H9 (cell line): Measurements from ENCODE around the gene HYAL4. TPM values are rescaled to one million over a fixed set of nuclear protein-coding genes. Genes with fewer than 3 reads are reported as not detected.

Experiments
- DNase-seq: peaks from one replicate; pipeline ENCODE4 v3.0.0-alpha.2; 2017
- H2AFZ ChIP-seq: one replicate; pipeline ENCODE4 v1.6.1; 2013; ENCODE audit warnings: mild to moderate bottlenecking, low read length, control low read depth, moderate library complexity
- H2AK5ac ChIP-seq: 2 replicates; pipeline ENCODE4 v1.6.1; 2013; ENCODE audit warnings: low read length, control low read depth, mixed read lengths; ENCODE audit not compliant: insufficient read length
- H2BK120ac ChIP-seq: one replicate; pipeline ENCODE4 v1.6.1; 2013; ENCODE audit warnings: low read depth, mild to moderate bottlenecking, low read length, control low read depth, inconsistent platforms; ENCODE audit not compliant: poor library complexity, severe bottlenecking
- H2BK12ac ChIP-seq: 2 replicates; pipeline ENCODE4 v1.6.1; 2013; ENCODE audit warnings: low read length, control low read depth, mixed read lengths, low read depth; ENCODE audit not compliant: insufficient read length
- H2BK15ac ChIP-seq: 2 replicates; pipeline ENCODE4 v1.6.1; 2013; ENCODE audit warnings: low read depth, low read length, control low read depth
- H2BK20ac ChIP-seq: one replicate; pipeline ENCODE4 v1.6.1; 2013; ENCODE audit warnings: low read depth, mild to moderate bottlenecking, low read length, control low read depth, inconsistent platforms; ENCODE audit not compliant: poor library complexity, severe bottlenecking
- H2BK5ac ChIP-seq: 2 replicates; pipeline ENCODE4 v1.6.1; 2013; ENCODE audit warnings: low read length, control low read depth, mixed read lengths; ENCODE audit not compliant: insufficient read length
- H3K14ac ChIP-seq: 2 replicates; pipeline ENCODE4 v1.6.1; 2013; ENCODE audit warnings: low read length, control low read depth; ENCODE audit not compliant: insufficient read depth
- H3K18ac ChIP-seq: 2 replicates; pipeline ENCODE4 v1.6.1; 2013; ENCODE audit warnings: low read depth, mild to moderate bottlenecking, mixed read lengths, low read length, control low read depth; ENCODE audit not compliant: insufficient read length
- H3K23ac ChIP-seq: 2 replicates; pipeline ENCODE4 v1.6.1; 2013; ENCODE audit warnings: low read length, control low read depth, mixed read lengths, low read depth; ENCODE audit not compliant: insufficient read length
- H3K23me2 ChIP-seq: 2 replicates; pipeline ENCODE4 v1.6.1; 2013; ENCODE audit warnings: low read depth, mild to moderate bottlenecking, mixed read lengths, low read length, control low read depth; ENCODE audit not compliant: insufficient read length, poor library complexity, severe bottlenecking
- H3K27ac ChIP-seq: 2 replicates; pipeline ENCODE4 v1.5.1; 2013; ENCODE audit warnings: low read length, control low read depth, mixed read lengths, low read depth; ENCODE audit not compliant: insufficient read length
- H3K27me3 ChIP-seq: 2 replicates; pipeline ENCODE4 v1.6.1; 2013; ENCODE audit warnings: low read length, control low read depth, inconsistent platforms; ENCODE audit not compliant: insufficient read depth
- H3K4ac ChIP-seq: 2 replicates; pipeline ENCODE4 v1.6.1; 2013; ENCODE audit warnings: low read depth, mild to moderate bottlenecking, control low read depth, inconsistent platforms, low read length, moderate library complexity
- H3K4me1 ChIP-seq: 2 replicates; pipeline ENCODE4 v1.6.1; 2013; ENCODE audit warnings: low read length, control low read depth, inconsistent platforms; ENCODE audit not compliant: insufficient read depth
- H3K4me2 ChIP-seq: 2 replicates; pipeline ENCODE4 v1.6.1; 2013; ENCODE audit warnings: low read length, control low read depth, mixed read lengths; ENCODE audit not compliant: insufficient read length, insufficient read depth
- H3K56ac ChIP-seq: 2 replicates; pipeline ENCODE4 v1.6.1; 2013; ENCODE audit warnings: low read depth, mild to moderate bottlenecking, mixed read lengths, low read length, control low read depth; ENCODE audit not compliant: insufficient read length
- H3K79me1 ChIP-seq: 2 replicates; pipeline ENCODE4 v1.6.1; 2013; ENCODE audit warnings: low read depth, mild to moderate bottlenecking, moderate library complexity, low read length, control low read depth, inconsistent platforms; ENCODE audit not compliant: insufficient read depth, poor library complexity, severe bottlenecking
- H3K79me2 ChIP-seq: 2 replicates; pipeline ENCODE4 v1.6.1; 2013; ENCODE audit warnings: low read length, control low read depth, inconsistent platforms; ENCODE audit not compliant: insufficient read depth
- H3K9ac ChIP-seq: 2 replicates; pipeline ENCODE4 v1.6.1; 2013; ENCODE audit warnings: low read length, control low read depth, mixed read lengths; ENCODE audit not compliant: insufficient read length; ENCODE audit errors: extremely low read depth
- H3K9me3 ChIP-seq: one replicate; pipeline ENCODE4 v1.6.1; 2013; ENCODE audit warnings: low read depth, low read length, inconsistent platforms; ENCODE audit not compliant: control insufficient read depth
- H3T11ph ChIP-seq: one replicate; pipeline ENCODE4 v1.6.1; 2013; ENCODE audit warnings: mild to moderate bottlenecking, low read length, control low read depth, inconsistent platforms
- H4K20me1 ChIP-seq: one replicate; pipeline ENCODE4 v1.6.1; 2013; ENCODE audit not compliant: control insufficient read depth, insufficient read length, insufficient read depth
- H4K5ac ChIP-seq: 2 replicates; pipeline ENCODE4 v1.6.1; 2013; ENCODE audit warnings: low read depth, mild to moderate bottlenecking, mixed read lengths, low read length, control low read depth; ENCODE audit not compliant: insufficient read length
- H4K8ac ChIP-seq: replicated peaks from 2 replicates; pipeline ENCODE4 v1.6.1; 2013; ENCODE audit warnings: low read length, control low read depth, mixed read lengths, low read depth; ENCODE audit not compliant: insufficient read length
- H4K91ac ChIP-seq: 2 replicates; pipeline ENCODE4 v1.6.1; 2013; ENCODE audit warnings: low read depth, mild to moderate bottlenecking, moderate library complexity, mixed read lengths, low read length, control low read depth; ENCODE audit not compliant: insufficient read length
- H3K27ac Mint-ChIP-seq, 3 experiments: 2 replicates in 2 of 3; 3 replicates in 1 of 3; pipeline ENCODE4 v1.8.0; 2020 to 2021; ENCODE audit warnings: mixed read lengths in 3 of 3, mild to moderate bottlenecking in 1 of 3, moderate library complexity in 1 of 3
- H3K27me3 Mint-ChIP-seq: 2 replicates; pipeline ENCODE4 v1.8.0; 2021; ENCODE audit warnings: low read depth, mild to moderate bottlenecking, moderate library complexity, mixed read lengths
- H3K36me3 Mint-ChIP-seq, 3 experiments: 2 replicates in 2 of 3; 3 replicates in 1 of 3; pipeline ENCODE4 v1.8.0; 2020 to 2021; ENCODE audit warnings: low read depth in 3 of 3, mixed read lengths in 3 of 3; ENCODE audit not compliant: insufficient read depth in 1 of 3
- H3K4me1 Mint-ChIP-seq, 2 experiments: 2 replicates each; pipeline ENCODE4 v1.8.0; 2020; ENCODE audit warnings: mixed read lengths in 2 of 2
- H3K4me3 Mint-ChIP-seq, 2 experiments: 2 replicates in 1 of 2; 3 replicates in 1 of 2; pipeline ENCODE4 v1.8.0; 2020 to 2021; ENCODE audit warnings: mild to moderate bottlenecking in 2 of 2, mixed read lengths in 2 of 2, moderate library complexity in 1 of 2
- H3K9me3 Mint-ChIP-seq, 2 experiments: 2 replicates in 1 of 2; 3 replicates in 1 of 2; pipeline ENCODE4 v1.8.0; 2020; ENCODE audit warnings: mild to moderate bottlenecking in 2 of 2, mixed read lengths in 2 of 2, moderate library complexity in 1 of 2
- CTCF ChIP-seq: fragments of 200-600 bp; sonication (generic); conservative IDR thresholded peaks from 3 replicates; pipeline ENCODE4 v1.8.0; 2021; ENCODE audit warnings: antibody characterized with exemption, mild to moderate bottlenecking
- WGBS: extraction: QIAGEN DNeasy Blood & Tissue Kit; methylation state at CpG from one replicate; pipeline ENCODE4 v1.1.7; 2013; ENCODE audit warnings: missing lambda C conversion rate, low lambda C conversion rate, mixed read lengths; ENCODE audit not compliant: insufficient read length; ENCODE audit errors: extremely low coverage; 5-methylcytosine and 5-hydroxymethylcytosine counted together
- total RNA-seq: library from RNA; stranded (reverse); gene quantifications from 2 replicates; pipeline ENCODE4 v1.2.1, GENCODE V29; 2021

HYAL4 gene
- total RNA-seq, 1 experiment from 2014 or later, result not detected

GRCh38 chr7:123797673-123798531, 47.1 kb upstream of the HYAL4 start:
- Histone ChIP-seq H3K9me3 (no peaks in the 10 kb centered on the region), H4K5ac (no peak overlapping the region), H3K23me2 (no peaks in the 10 kb centered on the region), H2BK12ac (no peak overlapping the region), H3K14ac (no peak overlapping the region), H4K91ac (no peak overlapping the region), H3K79me1 (no peaks in the 10 kb centered on the region), H2BK15ac (no peak overlapping the region), H2BK20ac (no peak overlapping the region), H3K18ac (no peak overlapping the region), H3K56ac (no peak overlapping the region), H3K4ac (no peak overlapping the region), H3T11ph (no peak overlapping the region), H3K4me1 (no peaks in the 10 kb centered on the region; the same call in 1 of the 2 replicates), H4K8ac (no peak overlapping the region), H3K23ac (no peak overlapping the region), H4K20me1 (no peaks in the 10 kb centered on the region), H3K27ac (no peak overlapping the region), H3K79me2 (no peaks in the 10 kb centered on the region), H2AK5ac (no peak overlapping the region), H2AFZ (no peak overlapping the region), H3K4me2 (peak overlapping the region; percentile 11), H2BK5ac (no peak overlapping the region), H3K27me3 (no peaks in the 10 kb centered on the region), H3K9ac (no peak overlapping the region), H2BK120ac (no peak overlapping the region)
- WGBS, result no CpG with 5 or more reads among the region's 2 CpGs
- DNase-seq, result no peak
- no peaks in the 10 kb centered on the region for H3K27me3 Mint-ChIP-seq
- no peak overlapping the region for H3K4me3 Mint-ChIP-seq
- peak; percentile 85 for TF ChIP-seq CTCF
- peaks cover 0 to 12% (median 5%) of the 10 kb centered on the region in 3 experiments; a peak in 3 of 7 replicates for H3K36me3 Mint-ChIP-seq
- H3K4me1 Mint-ChIP-seq, result peaks cover 8 to 15% of the 10 kb centered on the region in 2 experiments
- peaks cover 3 to 4% of the 10 kb centered on the region in 2 experiments; a peak in 4 of 5 replicates for H3K9me3 Mint-ChIP-seq
- peak overlapping the region; percentile 3 to 65 (median 13); a peak in 4 of 7 replicates for H3K27ac Mint-ChIP-seq
